C4-2B (cell line): Measurements from ENCODE around the gene SP3.

Experiments
- H3K27ac ChIP-seq: fragments of 450-650 bp; 2 replicates; pipeline ENCODE4 v1.5.1; 2017
- ZFX ChIP-seq: fragments of 450-650 bp; IDR thresholded peaks from 2 replicates; pipeline ENCODE4 v1.6.1; 2017
- TF ChIP-seq, protein P1 (sequence below): fragments of 450-650 bp; conservative IDR thresholded peaks from 2 replicates; pipeline ENCODE4 v1.5.1; 2017; ENCODE audit warnings: mild to moderate bottlenecking

The SP3 gene

GRCh38 chr2:173965372-173966025 lies at the start of gene SP3:
Gene SP3, minus strand, starts transcription at chr2:173965373. Its CDS starts 202 bp downstream, at chr2:173965171.
- TF ChIP-seq, protein P1, sequence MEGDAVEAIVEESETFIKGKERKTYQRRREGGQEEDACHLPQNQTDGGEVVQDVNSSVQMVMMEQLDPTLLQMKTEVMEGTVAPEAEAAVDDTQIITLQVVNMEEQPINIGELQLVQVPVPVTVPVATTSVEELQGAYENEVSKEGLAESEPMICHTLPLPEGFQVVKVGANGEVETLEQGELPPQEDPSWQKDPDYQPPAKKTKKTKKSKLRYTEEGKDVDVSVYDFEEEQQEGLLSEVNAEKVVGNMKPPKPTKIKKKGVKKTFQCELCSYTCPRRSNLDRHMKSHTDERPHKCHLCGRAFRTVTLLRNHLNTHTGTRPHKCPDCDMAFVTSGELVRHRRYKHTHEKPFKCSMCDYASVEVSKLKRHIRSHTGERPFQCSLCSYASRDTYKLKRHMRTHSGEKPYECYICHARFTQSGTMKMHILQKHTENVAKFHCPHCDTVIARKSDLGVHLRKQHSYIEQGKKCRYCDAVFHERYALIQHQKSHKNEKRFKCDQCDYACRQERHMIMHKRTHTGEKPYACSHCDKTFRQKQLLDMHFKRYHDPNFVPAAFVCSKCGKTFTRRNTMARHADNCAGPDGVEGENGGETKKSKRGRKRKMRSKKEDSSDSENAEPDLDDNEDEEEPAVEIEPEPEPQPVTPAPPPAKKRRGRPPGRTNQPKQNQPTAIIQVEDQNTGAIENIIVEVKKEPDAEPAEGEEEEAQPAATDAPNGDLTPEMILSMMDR: no peak
- TF ChIP-seq ZFX: peak; percentile 37
- H3K27ac ChIP-seq: peak within 1 kb of the TSS; percentile 100

- H3K27ac ChIP-seq: no peak overlapping the region
- TF ChIP-seq, protein P1: no peak
- TF ChIP-seq ZFX: no peak
These were observed 49.5 kb upstream of the SP3 start for GRCh38 chr2:174014699-174015070.

DNA sequence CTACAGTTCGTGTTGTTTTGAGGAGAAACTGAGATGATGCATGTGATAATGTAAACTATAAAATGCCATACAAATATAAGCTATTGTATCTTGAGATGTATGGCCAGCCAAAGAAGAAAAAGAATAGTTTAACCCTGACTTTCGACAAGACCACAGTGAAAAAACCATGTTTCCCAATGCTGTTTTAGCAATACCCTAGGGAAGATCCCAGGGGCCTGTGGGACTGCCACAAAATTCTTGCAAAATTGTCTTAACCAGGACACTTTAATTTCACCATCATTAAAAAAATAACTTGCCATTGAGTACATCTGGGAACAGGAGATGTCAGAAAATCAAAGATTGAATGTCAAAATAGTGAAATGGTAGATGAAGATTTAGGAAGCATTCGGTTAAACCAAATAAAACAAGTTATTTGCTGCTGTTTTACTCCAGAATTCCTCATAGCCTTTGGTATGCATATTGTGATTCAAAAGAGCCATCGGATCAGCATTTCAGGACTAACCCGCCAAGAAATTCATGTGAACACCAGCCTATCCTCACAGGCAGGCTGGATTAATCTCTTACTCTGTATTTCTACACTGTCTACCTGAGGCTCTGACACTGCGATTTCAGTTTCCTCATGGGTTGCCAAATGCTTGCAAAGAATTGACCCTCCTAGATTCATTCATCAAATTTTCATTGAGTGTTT lies 49.0 kb upstream of the SP3 start:
- H3K27ac ChIP-seq: no peak overlapping the region
- no peak for TF ChIP-seq ZFX
- TF ChIP-seq, protein P1: no peak

DNA sequence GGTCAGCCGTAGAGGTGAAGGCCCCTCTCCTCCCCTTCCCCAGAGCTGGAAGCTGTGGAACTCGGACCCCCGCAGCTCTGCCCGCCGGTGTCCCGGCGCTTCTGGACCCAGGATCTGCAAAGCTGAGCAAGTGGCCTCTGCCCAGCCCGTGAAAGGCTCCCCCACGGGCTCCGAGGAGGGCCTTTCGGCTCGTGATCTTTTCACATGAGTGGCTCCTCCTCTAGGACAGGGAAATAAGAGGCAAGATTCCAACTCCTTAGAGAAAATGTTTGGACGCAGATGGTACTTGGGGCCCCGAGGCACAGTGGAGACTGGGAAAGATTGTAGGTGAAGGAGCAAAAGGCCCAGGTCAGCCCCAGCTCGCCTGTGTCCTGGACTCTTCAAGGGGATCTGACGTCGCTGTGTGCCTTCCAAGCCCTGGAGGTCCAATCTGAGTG lies 48.2 kb upstream of the SP3 start:
- no peak overlapping the region for H3K27ac ChIP-seq
- TF ChIP-seq, protein P1: no peak
- no peak for TF ChIP-seq ZFX

DNA sequence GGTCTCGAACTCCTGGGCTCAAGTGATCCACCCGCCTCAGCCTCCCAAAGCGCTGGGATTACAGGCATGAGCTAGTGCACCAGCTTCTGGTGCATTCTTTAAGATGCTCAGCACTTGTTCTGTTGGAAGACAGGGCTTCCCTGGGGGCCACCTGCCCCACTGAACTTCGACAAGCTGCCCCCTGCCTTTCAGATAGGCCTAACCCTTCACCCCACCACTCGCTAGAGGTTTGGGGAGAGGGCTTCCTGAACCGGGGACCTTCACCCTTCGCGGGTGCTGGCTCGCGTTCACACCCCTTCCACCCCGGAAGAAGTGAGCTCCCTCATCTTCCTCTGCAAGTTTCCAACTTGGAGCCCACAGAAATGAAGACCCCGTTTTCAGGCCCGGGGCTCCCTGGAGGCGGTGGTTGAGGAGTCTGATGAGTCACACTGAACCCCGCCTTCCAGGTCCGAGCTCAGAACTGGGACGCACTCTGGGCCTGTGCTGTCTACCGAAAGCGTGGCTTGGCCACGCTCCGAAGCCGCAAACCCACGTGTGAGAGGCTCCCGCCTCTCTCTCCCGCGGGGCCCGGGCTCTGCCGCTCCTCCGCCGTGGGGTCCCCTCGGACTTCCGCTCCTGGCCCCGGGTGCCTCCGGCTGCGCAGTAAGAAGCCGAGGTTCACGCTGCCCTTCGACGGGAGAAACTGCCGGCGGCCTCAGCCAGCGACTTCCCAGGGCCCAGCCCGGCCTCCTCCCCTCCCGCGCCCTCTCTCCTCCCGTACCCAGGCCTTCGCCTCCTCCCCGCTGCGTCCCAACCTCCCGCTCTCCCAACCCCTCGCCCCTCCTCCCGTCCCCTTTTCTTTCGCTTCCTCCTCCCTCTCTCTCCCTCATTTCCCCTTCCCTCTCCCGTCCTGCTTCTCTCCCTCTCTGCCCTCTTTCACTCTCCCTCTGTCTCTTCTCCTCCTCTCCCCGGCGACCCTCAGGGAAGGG lies 47.5 kb upstream of the SP3 start:
- no peak overlapping the region for H3K27ac ChIP-seq
- TF ChIP-seq, protein P1: no peak
- no peak for TF ChIP-seq ZFX

GRCh38 chr2:174011796-174012195 lies 46.6 kb upstream of the SP3 start:
- TF ChIP-seq ZFX: no peak
- TF ChIP-seq, protein P1: no peak
- no peak overlapping the region for H3K27ac ChIP-seq
